ENCODE measurements around the gene RPS15. TPM values are rescaled to one million over a fixed set of nuclear protein-coding genes. Genes with fewer than 3 reads are reported as not detected.

RPS15 gene
- total and polyA plus RNA-seq, 2 of the 13 experiments (the other 11 are each of a cell fraction or from before 2014, with no cell fraction given), result 695 to 1,411 TPM

DNA sequence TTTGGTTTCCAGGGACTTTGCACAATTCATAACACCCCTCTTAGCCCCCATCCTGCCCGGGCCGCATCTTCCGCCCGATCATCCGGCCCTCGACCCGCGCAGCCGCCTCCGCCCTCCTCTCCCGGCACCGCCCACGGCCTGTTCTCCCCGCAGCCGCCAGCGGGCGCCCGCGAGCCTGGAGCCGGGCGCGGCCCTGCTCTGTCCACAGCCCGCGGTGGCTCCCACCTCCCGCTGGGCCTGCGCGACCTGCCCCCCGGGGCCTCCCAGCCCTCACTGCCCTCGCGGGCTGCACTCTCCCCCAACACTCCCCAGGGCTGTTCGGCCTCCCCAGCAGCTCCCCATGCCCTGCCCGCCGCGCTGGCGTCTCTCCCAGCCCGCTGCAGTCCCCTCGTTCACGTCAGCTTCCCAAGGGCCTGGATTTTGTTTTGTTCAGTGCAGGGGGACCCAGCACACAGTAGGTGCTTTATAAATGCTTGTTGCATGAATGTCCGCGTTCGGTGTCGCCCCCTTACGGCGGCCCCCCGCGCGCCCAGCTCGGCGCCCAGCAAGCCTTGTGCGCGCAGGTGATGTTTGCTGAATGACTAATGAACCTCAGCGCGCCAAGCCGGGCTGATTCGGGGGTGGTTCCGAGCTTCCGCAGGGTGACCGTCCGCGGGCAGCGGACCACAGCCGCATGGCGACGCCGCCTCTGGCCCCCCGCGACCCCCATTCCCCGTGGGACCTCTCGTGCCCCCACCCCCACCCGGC, 7.2 kb downstream of the RPS15 start:
- intact Hi-C loops (cut with micrococcal nuclease; ENCODE audit: unreplicated experiment), result no loop called here
- no peak for FAIRE-seq
- POLR2A ChIA-PET, result interaction anchor here (0.6 to 3.1 kb wide), 8 partner anchors 8 to 176 kb away, joined by 3 to 9 read pairs (median 3); partner anchors contain the start of genes CIRBP and REEP6
- TF ChIP-seq ZNF800 (CRISPR knock-in tag; IDR thresholded peaks at IDR 0.05), result 0 out of 2 replicates have a peak, but pooled peaks have one; percentile 36
- no peak for TF ChIP-seq SNAPC5 (CRISPR knock-in tag; IDR thresholded peaks at IDR 0.05; ENCODE audit: borderline replicate concordance)
- no peak; the same call in 1 of the 2 replicates for TF ChIP-seq ZNF331 (CRISPR knock-in tag; IDR thresholded peaks at IDR 0.05)
- TF ChIP-seq RXRA (CRISPR knock-in tag; IDR thresholded peaks at IDR 0.05), result 0 out of 2 replicates have a peak, but pooled peaks have one; percentile 37
- TF ChIP-seq SMARCC2 (IDR thresholded peaks at IDR 0.05), result no peak
- 0 out of 2 replicates have a peak, but pooled peaks have one; percentile 66 for TF ChIP-seq DNMT1 (CRISPR knock-in tag; IDR thresholded peaks at IDR 0.05)
- TF ChIP-seq SPEN (CRISPR knock-in tag; IDR thresholded peaks at IDR 0.05; ENCODE audit: low read depth), result peak; percentile 61
- TF ChIP-seq ARID4A (CRISPR knock-in tag; IDR thresholded peaks at IDR 0.05; ENCODE audit: borderline replicate concordance), result peak; percentile 74; the same call in 1 of the 2 replicates
- TF ChIP-seq ZNF570 (CRISPR knock-in tag; IDR thresholded peaks at IDR 0.05; ENCODE audit: borderline replicate concordance), result no peak
- no peak; the same call in 1 of the 2 replicates for TF ChIP-seq NRL (CRISPR knock-in tag; IDR thresholded peaks at IDR 0.05; ENCODE audit: borderline replicate concordance)
- no peak for TF ChIP-seq GTF2F1 (IDR thresholded peaks at IDR 0.05; ENCODE audit: low read length)
- no peak for TF ChIP-seq HNRNPL (IDR thresholded peaks at IDR 0.05; ENCODE audit: low read depth, low read length)
- no peak for TF ChIP-seq ZEB1 (IDR thresholded peaks at IDR 0.05; ENCODE audit: insufficient replicate concordance, low read depth)
- TF ChIP-seq ZNF460 (CRISPR knock-in tag; IDR thresholded peaks at IDR 0.05; ENCODE audit: borderline replicate concordance), result no peak
- 0 out of 2 replicates have a peak, but pooled peaks have one; percentile 23 for TF ChIP-seq ZNF350 (CRISPR knock-in tag; IDR thresholded peaks at IDR 0.05; ENCODE audit: borderline replicate concordance, low read depth)
- TF ChIP-seq ZKSCAN1 (IDR thresholded peaks at IDR 0.05; ENCODE audit: low read length), result peak; percentile 99
- no peak for TF ChIP-seq MBNL3 (CRISPR knock-in tag; conservative IDR thresholded peaks at IDR 0.05)

More for the DNA sequence above, 7.2 kb downstream of the RPS15 start:
- Histone ChIP-seq H3K4me2 (ENCODE audit: low read depth, low read length) (peak overlapping the region; percentile 92), H3K4me1 (ENCODE audit: insufficient read depth, low read length) (peaks cover 30% of the 10 kb centered on the region), H3K36me3 (replicated peaks in 1 of 2; ENCODE audit: control insufficient read depth in 1 of 2, insufficient read depth in 2 of 2, low read length in 2 of 2) (peaks cover 10 to 22% of the 10 kb centered on the region in 2 experiments; a peak in 4 of 5 replicates), H3K9ac (ENCODE audit: insufficient read depth, low read depth, low read length) (peak overlapping the region; percentile 47), H3K79me2 (ENCODE audit: insufficient read depth, low read length) (peaks cover 9% of the 10 kb centered on the region), H2AFZ (ENCODE audit: low read length) (no peak overlapping the region), H3K27me3 (ENCODE audit: control insufficient read depth in 1 of 2, insufficient read depth in 2 of 2, low read length in 2 of 2) (peaks cover 4 to 38% of the 10 kb centered on the region in 2 experiments), H4K20me1 (ENCODE audit: insufficient read depth, low read length) (peaks cover 29% of the 10 kb centered on the region; the same call in 1 of the 2 replicates), H3K27ac (ENCODE audit: extremely low read length, insufficient read depth, low read length) (no peak overlapping the region), H3K4me3 (replicated peaks in 1 of 3; ENCODE audit: insufficient read depth in 1 of 3, low read depth in 2 of 3, low read length in 3 of 3) (peak overlapping the region; percentile 59 to 78 (median 64); a peak in 5 of 6 replicates), H3K9me3 (ENCODE audit: low read length) (no peaks in the 10 kb centered on the region)
- in situ Hi-C loops (cut with HindIII; ENCODE audit: extremely low pct_ligation_motif_present, low pct_unique_long_range_greater_than_20kb), result no loop called here
- no TSS peak for BruUV-seq (replicated peaks)
- WGBS (ENCODE audit: low lambda C conversion rate), result 3% methylated on average over 27 of the region's 70 CpGs
- CTCF ChIA-PET (ENCODE audit: low intra/inter-chr PET ratio, low total read pairs), result interaction anchor here (0.9 kb wide), 1 partner anchor 68 kb away, joined by 8 read pairs; the partner anchor contains the start of gene ADAMTSL5
- peak; percentile 84 for ATAC-seq
- peak; percentile 37 for DNase-seq (ENCODE audit: low spot score)
